Endothelial cell (in vitro differentiated cells): ENCODE measurements around the gene MRPS23. TPM values are rescaled to one million over a fixed set of nuclear protein-coding genes. Genes with fewer than 3 reads are reported as not detected.

Experiments used
- DNase-seq: peaks from one replicate; pipeline ENCODE4 v3.0.0; 2021; ENCODE audit warnings: low spot score
- H3K27ac Mint-ChIP-seq: one replicate; pipeline ENCODE4 v1.8.0; 2021; ENCODE audit warnings: mixed read lengths, inconsistent platforms; ENCODE audit not compliant: unreplicated experiment
- H3K27me3 Mint-ChIP-seq: one replicate; pipeline ENCODE4 v1.8.0; 2021; ENCODE audit warnings: mild to moderate bottlenecking, moderate library complexity, mixed read lengths, inconsistent platforms; ENCODE audit not compliant: unreplicated experiment
- H3K36me3 Mint-ChIP-seq: one replicate; pipeline ENCODE4 v1.8.0; 2021; ENCODE audit warnings: mild to moderate bottlenecking, low read depth, mixed read lengths, inconsistent platforms; ENCODE audit not compliant: unreplicated experiment
- H3K4me1 Mint-ChIP-seq: one replicate; pipeline ENCODE4 v1.8.0; 2021; ENCODE audit warnings: mild to moderate bottlenecking, mixed read lengths, inconsistent platforms; ENCODE audit not compliant: unreplicated experiment
- H3K4me3 Mint-ChIP-seq: one replicate; pipeline ENCODE4 v1.8.0; 2021; ENCODE audit warnings: mild to moderate bottlenecking, mixed read lengths, inconsistent platforms; ENCODE audit not compliant: unreplicated experiment
- H3K9me3 Mint-ChIP-seq: one replicate; pipeline ENCODE4 v1.8.0; 2021; ENCODE audit warnings: mixed read lengths, inconsistent platforms; ENCODE audit not compliant: unreplicated experiment
- total RNA-seq: library from RNA; stranded (reverse); fragmentation: NEBNext Ultra II Directional; extraction: Animal tissue kit (Norgen Biotek cat#: 25700); gene quantifications from one replicate; pipeline ENCODE4 v1.2.1, GENCODE V29; 2021; ENCODE audit not compliant: unreplicated experiment
- TF ChIP-seq, protein P1 (sequence below): fragments of 200-600 bp; sonication (generic); IDR thresholded peaks from one replicate; pipeline ENCODE4 v1.5.0; 2021; ENCODE audit warnings: antibody characterized with exemption; ENCODE audit not compliant: unreplicated experiment

Gene MRPS23
- total RNA-seq, 1 donor from 2014 or later: 39.3 TPM

DNA sequence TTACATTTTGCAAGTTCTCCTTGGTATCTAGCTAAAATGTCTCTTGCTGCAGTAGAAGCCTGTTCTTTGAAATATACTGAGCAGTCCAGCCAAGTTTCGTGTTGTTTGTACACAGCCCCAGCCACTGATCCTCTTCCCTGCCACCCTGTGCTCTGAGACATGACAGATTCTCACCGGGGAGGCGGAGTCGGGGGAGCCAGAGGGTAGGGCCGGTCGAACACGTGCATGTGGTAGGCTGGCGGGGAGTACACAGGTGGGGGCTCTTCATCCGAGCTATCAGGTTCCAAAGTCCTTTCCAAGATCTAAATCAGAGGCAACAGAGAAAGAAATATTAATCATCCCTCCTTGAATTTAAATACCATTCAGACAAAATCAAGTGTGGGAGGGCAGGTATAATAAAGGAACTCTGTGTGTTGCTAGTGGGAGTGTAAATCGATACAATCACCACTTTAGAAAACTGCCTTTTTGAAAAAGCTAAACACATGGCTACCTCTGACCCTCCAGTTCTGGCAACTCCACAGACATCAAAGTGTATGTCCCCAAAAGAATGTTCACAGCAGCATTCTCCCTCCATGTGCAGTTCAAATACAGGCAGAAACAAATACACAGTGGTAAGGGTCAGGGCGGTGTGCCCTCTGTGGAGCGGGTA, 29.7 kb upstream of the MRPS23 start:
- Mint-ChIP-seq H3K27me3 (peaks cover 6% of the 10 kb centered on the region), H3K27ac (no peak overlapping the region), H3K4me3 (no peak overlapping the region), H3K9me3 (no peaks in the 10 kb centered on the region), H3K4me1 (peaks cover 21% of the 10 kb centered on the region), H3K36me3 (peaks cover 4% of the 10 kb centered on the region)
- TF ChIP-seq, protein P1, sequence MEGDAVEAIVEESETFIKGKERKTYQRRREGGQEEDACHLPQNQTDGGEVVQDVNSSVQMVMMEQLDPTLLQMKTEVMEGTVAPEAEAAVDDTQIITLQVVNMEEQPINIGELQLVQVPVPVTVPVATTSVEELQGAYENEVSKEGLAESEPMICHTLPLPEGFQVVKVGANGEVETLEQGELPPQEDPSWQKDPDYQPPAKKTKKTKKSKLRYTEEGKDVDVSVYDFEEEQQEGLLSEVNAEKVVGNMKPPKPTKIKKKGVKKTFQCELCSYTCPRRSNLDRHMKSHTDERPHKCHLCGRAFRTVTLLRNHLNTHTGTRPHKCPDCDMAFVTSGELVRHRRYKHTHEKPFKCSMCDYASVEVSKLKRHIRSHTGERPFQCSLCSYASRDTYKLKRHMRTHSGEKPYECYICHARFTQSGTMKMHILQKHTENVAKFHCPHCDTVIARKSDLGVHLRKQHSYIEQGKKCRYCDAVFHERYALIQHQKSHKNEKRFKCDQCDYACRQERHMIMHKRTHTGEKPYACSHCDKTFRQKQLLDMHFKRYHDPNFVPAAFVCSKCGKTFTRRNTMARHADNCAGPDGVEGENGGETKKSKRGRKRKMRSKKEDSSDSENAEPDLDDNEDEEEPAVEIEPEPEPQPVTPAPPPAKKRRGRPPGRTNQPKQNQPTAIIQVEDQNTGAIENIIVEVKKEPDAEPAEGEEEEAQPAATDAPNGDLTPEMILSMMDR: no peak
- DNase-seq: no peak

DNA sequence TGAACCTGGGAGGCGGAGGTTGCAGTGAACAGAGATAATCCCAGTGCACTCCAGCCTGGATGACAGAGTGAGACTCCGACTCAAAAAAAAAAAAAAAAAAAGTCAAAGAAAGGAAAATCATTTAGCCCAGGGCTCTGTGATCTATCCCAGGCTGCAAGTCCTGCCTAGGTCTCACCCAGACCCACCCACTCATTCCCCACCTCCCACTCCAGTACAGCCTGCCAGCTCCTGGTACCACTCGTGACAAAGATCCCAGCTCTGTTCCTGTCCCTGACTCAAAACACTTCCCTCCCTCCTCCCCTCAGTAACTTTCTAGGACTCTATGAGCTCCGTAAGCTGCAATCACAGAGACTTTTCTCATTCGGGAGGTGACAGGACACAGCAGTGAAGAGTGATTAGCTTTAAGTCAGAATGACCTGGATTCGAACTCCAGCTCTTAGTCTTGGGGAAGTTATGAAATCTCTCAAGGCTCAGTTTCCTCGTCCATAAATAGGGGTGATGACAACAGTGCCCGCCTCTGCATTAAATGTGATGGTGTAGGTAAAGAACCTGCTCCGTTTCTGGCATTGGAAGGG, 28.0 kb upstream of the MRPS23 start:
- Mint-ChIP-seq H3K27me3 (peaks cover 7% of the 10 kb centered on the region), H3K36me3 (peaks cover 4% of the 10 kb centered on the region), H3K9me3 (no peaks in the 10 kb centered on the region), H3K27ac (no peak overlapping the region), H3K4me1 (peaks cover 34% of the 10 kb centered on the region), H3K4me3 (no peak overlapping the region)
- TF ChIP-seq, protein P1: no peak
- no peak for DNase-seq

GRCh38 chr17:57876866-57877237, 27.0 kb upstream of the MRPS23 start:
- no peak for DNase-seq
- H3K36me3 Mint-ChIP-seq: no peaks in the 10 kb centered on the region
- no peak overlapping the region for H3K27ac Mint-ChIP-seq
- TF ChIP-seq, protein P1: no peak
- H3K4me3 Mint-ChIP-seq: no peak overlapping the region
- H3K9me3 Mint-ChIP-seq: no peaks in the 10 kb centered on the region
- H3K27me3 Mint-ChIP-seq: peaks cover 7% of the 10 kb centered on the region
- H3K4me1 Mint-ChIP-seq: peaks cover 41% of the 10 kb centered on the region

GRCh38 chr17:57876023-57876865, 26.4 kb upstream of the MRPS23 start:
- peaks cover 7% of the 10 kb centered on the region for H3K27me3 Mint-ChIP-seq

More at GRCh38 chr17:57876023-57876865, 26.4 kb upstream of the MRPS23 start:
- TF ChIP-seq, protein P1: no peak
- Mint-ChIP-seq H3K4me3 (no peak overlapping the region), H3K36me3 (no peaks in the 10 kb centered on the region), H3K27ac (peak overlapping the region; percentile 61), H3K9me3 (no peaks in the 10 kb centered on the region), H3K4me1 (peaks cover 41% of the 10 kb centered on the region)
- DNase-seq: no peak
